Left hindlimb (tissue), 1 donor: Measurements from ENCODE around the gene ENPP6.
A peak's percentile ranks its signal among the peaks of the same experiment; 100 is the strongest.

ENCODE experiments used
- DNase-seq: peaks from one replicate; pipeline ENCODE4 v3.0.0-alpha.2; 2018

The ENPP6 gene

DNA sequence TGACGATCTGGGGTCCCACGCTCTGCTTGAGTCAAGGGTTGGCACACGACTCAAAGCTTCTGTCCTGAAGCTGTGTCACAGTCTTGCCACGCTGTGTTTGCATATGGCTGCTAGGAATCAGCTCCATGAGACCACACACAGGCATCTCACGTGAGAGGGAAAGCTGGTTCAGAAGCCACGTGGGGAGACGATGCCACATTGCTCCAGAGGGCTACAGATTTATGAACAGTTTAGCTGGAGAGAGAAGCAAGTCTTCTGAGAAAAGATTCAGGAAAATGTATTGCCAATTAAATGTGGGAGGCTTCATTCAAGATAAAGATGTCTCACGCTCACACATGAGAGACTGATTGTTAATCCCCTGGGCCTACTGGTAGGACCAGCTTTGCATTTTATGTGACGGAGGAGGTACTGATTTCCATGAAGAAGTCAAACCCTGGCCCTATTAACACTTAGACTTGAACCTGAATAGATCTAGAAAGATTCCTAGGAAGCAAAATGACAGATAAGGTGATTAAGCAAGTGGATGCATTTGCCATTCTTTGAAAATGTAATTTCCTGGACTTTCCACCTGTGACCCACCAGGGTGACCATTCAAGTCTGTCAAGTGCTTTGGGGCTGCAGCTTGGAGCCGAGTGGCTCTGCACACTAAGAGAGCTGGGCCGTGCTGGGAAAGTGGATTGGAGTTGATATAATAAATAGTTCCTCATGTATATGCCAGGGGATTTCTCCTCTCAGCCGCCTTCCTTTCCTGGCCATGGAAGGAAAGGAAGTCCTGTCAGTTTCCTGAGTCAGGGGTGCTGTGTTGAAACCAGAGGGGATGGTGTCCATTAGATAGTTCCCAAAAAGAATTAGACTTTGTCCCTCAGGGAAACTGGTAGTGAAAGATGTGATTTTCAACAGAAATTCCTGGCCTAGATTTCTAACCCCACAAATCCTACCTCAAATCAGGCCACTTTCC, 29.0 kb downstream of the ENPP6 start:
- no peak for DNase-seq

DNA sequence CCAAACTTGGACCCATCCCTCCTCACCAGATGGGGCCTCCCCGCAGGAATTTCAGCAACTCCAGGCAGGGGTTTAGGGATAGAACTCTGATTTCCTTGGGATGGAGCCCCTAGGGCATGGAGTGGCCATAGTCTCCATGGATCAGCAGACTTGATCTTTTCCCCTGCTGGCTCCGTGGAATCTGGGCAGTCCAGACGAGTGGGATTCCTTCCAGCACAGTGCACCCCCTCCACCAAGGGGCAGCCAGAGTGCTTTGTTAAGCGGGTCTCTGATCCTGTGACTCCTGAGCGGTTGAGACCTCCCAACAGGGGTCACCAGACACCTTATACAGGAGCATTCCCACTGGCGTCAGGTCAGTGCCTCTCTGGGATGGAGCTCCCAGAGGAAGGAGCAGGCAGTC, 40.4 kb downstream of the ENPP6 start:
- no peak for DNase-seq

DNA sequence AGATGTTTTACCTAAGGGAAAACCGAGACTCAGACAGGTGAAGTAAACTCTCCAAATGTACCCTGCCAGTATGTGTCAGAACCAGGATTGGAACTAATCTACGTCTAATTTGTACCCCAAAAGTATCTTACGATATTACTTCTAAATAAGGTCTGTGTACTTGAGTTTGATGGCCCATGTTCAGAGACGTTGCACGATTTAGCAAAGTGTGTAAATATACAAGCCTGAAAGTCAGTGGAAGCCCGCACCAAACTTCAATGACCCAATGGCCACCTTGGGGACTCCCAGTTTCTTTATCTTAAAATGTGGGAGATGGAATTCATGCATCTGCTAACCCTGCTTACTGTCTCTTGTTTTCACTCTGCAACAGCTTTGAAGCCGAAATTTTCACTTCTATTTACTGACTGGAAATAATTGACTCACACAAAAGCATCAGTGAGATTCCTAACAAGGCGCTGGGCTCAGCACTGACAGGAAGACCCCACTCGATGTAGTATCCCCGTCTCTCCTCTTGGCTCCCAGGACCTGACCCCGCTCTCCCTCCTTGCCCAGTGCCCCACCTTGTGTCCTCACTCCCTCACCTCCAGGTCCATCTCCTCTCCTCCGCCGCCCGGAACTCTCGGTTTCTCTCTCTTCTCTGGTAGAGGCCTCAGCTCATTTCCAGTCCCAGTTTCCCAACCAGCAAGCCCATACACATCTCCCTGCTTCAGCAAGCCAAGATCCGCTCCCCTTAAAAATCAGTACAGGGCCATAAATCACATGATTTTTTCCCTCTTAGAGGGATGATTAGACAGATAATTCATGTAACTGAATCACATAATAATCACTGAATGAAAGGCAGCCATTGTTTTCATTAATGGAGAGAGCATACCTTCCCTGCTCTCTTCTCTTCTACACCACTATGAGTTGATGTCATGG, 42.8 kb downstream of the ENPP6 start:
- DNase-seq, result no peak

DNA sequence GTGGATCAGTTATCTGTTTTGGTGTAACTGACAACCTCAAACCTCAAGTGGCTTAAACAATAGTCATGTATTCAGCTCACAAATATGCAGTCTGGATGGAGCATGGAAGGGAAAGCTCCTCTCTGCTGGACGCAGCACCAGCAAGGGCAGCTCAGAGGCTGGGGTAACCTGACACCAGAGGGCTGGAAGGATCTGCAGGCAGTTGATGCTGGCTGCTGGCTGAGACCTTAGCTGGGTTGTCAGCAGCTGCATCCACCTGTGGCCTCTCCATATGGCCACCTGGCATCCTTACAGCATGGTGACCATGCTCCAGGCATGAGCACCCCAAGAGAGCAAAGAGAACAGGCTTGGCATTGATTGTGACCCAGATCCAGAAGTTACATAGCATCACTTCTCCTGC, 46.7 kb downstream of the ENPP6 start:
- peak; percentile 58 for DNase-seq

DNA sequence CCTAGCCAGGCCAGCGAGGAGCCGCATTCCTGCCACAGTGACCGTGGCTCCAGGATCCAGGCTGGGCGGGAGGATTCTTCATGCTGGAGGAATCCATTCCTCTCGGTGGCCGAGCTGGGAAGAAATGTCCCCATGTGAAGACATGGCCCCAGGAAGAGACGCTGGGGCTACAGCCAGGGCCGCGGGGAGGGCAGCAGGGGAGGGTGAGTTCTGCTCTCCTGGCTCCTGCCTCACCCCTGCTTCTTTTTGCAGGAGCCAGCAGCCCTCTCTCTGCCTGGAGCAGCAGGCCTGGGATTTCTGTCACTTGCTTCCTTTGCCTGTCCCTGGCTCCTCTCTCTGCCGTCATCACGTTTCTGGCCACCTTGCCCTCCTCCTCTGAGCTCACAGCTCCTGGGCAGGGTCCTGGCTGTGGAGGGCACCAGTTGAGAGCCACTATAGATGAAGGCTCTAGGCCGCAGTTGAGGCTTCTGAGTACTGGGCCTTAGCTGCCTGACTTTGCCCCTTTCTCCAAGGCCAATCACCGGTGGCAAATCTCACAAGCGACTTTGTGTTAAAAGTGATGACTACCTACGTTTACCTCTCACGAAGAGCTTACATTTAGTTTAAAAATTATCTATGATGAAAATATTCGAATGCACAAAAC, 48.3 kb downstream of the ENPP6 start:
- no peak for DNase-seq

DNA sequence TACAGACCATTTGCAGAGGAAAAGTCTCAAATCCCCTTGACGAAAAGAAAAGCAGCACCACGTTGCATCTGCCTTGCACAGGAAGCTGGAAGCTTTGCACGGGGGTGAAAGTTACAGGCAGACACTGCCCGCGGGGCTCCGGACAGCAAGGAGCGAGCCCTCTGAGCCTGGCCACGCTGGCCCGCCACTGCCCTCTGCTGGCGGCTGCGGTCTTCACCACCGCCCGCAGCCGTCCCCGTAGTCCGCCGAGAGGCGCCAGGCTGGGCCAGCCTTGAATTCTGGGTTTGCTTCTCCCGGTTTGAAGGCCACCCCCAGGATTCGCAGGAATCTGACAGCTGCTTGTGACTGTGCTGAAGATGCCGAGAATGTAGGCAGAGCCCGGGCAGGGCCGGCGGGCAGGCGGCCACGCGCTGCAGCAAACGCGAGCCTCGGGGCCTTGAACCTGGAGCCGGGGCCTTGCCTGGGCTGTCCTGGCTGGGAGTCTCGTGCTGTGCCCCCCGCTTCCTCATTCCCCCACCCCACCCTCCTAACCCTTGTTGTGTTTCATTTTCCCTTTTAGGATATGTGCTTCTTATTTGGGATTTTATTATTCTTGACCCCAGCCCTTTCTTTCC, 49.2 kb downstream of the ENPP6 start:
- DNase-seq, result peak; percentile 80

DNA sequence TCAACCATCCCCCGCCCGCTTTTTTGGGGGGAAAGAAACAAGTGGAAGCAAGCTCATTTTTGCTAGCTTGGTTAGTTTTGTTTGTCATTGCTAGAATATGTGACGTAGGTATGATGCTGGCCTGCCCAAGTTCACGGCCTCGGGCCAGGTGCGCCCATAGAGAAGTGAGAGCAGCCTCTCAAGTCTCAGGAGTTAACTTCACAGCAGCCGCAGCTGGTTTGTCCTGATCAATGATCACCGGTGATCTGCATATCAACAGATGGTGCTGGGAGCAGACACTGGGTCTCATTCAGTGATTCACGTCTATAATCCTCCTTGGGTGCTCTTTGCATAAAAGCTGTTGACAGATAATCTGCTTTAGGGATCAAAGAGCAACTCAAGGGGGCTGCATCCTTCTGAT, 50.1 kb downstream of the ENPP6 start:
- DNase-seq, result no peak

DNA sequence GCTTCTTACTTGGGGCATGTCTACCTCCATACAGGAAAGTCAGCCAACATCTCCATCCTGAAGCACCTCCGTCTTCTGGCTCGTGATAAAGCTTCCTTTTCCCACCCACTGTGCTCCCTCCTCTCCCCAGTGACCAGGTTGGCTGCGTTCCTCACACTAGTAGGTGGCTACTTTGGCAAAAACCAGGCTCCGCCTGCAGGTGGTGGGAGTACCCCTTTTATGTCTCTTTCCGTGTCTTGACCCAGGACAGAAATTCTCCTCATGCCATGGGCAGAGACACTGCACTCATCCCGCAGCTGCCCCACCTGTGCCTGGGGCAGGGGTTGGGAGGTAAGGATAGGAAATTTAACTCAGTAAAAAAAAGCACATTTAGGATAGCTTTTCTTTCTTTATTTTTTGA, 50.9 kb downstream of the ENPP6 start:
- DNase-seq, result no peak

DNA sequence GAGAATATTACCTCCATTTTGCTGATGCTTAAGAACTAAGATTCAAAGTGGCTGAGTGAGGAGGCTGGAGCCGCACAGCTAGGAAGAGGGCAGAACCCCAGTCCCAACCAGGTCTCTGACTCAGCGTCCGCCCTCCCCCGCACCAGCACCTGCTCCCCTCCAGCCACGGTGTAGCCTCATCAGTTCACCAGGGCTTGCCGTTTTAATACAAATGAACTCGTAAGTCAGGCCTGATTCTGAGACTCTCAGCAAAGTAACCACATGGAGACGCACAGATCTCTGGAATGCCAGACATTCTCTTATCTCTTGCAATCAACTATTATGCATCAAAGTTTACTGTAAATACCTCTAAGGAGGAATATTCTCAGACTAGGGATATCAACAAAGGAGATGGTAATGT, 52.4 kb downstream of the ENPP6 start:
- no peak for DNase-seq

DNA sequence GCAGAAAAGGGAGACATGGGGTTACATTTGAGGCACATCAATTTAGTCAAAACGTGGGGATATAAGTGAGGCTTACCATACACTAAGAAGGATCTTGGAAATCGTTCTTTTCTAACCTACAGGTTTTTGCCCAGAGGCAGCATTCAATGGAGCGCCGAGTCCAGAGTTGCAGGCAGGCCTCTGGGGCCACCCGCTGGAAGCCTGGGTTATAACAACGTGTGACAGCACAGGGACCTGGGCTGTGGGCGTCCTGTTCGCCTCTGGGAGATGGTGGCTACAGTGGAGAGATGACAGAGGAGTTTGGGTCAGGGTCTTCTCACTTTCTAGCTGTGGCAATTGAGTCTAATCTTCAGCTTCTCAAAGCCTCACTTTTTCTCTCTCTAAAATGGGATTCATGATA, 53.9 kb downstream of the ENPP6 start:
- peak; percentile 71 for DNase-seq

DNA sequence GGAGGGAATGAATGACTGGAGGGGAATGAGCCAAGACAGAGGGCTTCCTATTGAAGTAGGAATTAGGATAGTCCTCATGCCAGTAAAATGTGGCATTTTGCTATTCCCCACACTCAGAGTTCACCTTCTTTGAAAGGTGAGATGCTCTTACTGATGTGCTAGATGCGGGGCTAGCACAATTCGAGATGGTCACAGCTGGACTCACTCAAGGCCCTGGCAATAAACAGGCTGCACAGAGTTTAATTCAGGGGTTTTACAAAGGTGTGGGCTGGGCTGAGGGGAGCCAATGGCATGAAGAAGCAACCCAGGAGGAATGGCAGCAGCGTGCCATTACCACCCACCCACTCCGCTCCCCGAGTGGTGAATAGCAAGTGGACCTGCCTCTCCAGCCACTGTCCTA, 55.1 kb downstream of the ENPP6 start:
- DNase-seq, result no peak

DNA sequence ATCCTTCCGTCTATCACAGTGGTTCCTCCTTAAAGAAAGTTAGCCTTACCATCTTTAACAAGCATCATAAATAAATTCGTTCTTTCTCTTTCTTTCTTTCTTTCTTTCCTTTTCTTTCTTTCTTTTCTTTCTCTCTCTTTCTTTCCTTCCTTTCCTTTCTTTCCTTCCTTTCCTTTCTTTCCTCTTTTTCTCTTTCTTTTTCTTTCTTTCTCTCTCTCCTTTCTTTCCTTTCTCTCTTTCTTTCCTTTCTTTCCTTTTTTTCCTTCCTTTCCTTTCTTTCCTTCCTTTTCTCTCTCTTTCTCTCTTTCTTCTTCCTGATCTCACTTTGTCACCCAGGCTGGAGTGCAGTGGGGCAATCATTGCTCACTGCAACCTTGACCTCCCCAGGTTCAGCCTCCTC, 60.4 kb downstream of the ENPP6 start:
- no peak for DNase-seq

DNA sequence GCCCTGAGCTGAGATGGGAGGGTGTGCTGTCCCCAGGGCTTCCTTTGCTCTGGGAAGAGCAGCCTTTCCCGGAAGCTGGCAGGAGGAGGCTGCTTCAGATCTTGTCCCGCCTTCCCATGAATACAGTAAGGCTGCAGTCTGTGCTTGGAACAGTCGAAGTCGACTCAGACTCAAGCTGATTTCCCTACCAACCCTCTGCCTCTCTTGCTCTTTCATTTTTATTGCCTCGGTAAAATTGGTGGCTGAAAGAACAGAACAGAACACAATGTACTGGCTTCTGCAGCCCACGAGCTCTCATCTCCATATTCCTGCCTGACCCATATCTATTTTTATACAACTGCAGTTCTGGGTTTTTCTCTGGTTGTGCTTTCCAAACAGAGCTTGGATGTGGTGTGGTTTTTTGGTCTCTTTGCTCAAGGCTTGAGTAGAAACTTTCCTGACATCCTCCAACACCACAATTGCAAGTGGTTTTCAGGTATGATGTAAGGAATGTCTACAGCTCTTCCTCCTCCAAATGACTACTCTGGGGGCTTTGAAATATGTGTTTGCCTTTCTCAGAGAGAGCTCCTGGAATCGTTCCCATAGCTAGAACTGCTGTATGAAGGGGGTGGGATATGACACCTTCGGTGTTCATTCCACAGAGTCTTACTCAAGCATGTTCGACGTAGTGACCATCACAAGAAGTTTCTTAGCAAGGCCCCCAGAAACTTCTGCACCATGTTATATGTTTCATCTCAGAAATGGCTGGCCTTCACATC, 61.3 kb downstream of the ENPP6 start:
- no peak for DNase-seq

DNA sequence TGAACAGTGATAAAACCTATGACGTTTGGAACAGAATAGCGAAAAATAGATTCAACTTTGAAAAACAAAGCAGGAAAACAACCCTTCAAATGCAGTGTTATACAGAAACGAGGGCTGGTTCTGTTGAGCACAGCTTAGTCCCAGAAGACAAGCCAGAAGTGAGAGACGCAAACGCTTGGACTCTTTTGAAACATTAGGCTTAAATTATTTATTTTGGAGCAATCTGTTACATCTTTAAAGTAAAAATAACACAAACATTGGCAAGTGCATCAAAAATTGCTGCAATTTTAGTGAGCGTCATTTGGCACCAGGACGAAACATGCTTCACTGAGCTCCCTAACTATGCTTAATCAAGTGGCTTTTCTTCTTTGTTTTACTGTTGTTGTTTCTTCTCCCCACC, 63.5 kb downstream of the ENPP6 start:
- DNase-seq, result no peak

DNA sequence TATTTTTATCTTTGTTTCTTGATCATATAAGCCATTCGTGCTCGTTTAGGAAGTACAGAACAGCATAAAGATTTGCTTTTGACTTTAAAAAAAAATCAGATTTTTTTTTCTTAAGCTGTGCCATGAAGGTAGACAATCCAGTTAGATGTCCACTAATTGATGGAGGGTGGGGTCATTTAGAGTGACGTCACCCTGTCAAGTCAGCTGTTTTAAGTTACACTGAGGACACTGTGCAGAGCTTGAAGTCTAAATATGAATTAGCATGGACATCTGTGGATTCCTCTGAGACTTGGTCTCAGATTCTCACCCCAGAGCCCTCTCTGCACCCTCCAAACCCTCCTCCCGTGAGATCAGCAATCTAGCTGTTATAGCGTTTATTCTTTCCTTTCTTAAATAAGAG, 63.9 kb downstream of the ENPP6 start:
- no peak for DNase-seq

DNA sequence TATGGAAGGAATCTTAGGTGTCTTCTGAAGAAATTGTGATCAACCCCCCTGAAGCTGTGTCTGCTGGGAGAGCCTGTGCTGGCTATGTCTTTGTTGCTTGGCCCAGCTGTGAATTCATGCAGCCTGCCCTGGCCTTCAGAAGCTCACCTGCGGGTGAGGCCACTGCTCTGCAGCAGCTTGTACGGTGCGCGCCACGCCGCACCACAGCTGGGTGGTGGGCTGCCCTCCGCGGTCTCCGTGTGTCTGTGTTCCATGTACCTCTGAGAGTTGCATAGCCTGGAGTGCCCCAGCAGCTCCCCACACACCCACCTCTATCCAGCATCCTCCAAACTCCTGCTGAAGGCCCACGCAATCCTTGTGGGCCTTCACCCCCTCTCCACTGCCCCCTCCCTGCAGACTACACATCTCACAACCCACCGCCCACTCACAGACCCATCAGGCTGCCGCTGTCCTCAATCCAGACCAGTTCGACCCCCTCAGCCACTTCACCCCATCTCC, 65.6 kb downstream of the ENPP6 start:
- DNase-seq, result no peak

DNA sequence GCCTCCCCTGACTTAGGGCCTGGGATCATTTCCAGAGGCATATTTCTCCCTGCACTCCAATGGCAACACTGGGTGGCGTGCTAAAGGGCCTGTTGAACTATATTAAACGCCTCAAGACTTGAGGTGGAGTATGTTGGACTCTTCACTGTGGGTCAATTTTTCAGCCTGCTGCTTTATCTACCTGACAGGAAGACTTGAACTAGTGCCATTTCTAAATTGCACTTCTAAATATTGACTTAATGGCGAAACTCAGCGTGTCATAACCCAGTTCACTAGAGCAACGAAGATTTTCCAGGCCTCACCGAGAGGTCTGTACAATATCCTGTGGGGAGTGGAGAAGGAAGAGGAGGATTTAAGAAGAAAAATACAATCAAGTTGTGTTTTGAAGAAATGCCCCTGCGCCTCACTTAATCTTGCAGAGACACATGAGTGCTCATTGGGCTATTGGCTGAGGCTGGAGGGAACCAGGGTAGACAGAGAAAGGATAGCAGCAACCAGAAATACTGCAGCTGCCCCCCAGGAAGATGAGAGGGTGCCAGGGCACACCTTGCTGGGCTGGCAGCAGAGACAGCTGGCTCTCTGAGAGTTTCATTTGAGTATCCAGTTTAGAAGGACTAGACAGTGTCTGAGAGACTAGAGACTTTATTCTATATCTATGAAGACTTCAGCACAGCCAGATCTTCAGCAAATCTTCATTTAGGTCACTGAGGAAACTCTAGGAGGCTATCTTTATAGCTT, 67.4 kb downstream of the ENPP6 start:
- no peak for DNase-seq

DNA sequence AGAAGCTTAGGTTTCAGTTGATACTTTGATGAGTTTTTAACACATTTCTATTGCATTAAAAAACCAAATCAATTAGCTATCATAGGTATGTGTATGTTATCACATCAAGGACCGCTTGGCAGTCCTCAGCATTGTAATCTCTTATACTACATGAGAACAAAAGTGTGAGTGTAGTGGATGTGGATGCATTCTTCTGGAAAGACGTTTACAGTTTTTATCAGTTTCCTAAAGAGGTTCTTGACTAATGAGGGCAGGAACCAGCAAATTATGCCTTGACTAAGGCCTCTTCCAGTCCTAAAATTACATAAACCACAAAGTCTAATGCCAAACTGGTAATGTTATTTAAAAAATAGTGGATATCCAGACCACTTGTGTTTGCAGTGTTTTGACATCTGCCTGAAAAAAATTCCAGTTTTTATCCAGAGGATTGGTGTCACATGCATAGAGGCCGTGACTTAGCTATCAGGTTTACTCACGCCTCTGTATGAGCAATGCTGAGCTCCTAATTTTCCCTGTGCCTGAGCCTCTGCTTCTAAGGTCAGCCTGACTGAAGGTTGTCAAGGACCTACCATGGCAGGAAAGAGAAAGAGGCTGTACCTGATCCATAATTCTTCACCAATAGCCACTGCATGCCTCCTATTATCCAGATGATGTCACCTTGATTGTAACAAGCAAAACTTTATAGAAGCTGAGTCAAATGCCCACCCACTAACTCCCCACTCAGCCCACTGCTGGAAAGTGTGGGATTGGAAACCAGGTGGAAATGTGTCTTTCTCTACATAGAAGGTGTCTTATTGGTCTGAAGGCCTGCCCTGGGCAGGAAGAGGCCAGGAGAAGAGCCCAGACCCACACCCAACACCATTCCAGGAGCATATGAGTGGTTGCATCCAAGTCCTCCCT, 68.7 kb downstream of the ENPP6 start:
- no peak for DNase-seq

DNA sequence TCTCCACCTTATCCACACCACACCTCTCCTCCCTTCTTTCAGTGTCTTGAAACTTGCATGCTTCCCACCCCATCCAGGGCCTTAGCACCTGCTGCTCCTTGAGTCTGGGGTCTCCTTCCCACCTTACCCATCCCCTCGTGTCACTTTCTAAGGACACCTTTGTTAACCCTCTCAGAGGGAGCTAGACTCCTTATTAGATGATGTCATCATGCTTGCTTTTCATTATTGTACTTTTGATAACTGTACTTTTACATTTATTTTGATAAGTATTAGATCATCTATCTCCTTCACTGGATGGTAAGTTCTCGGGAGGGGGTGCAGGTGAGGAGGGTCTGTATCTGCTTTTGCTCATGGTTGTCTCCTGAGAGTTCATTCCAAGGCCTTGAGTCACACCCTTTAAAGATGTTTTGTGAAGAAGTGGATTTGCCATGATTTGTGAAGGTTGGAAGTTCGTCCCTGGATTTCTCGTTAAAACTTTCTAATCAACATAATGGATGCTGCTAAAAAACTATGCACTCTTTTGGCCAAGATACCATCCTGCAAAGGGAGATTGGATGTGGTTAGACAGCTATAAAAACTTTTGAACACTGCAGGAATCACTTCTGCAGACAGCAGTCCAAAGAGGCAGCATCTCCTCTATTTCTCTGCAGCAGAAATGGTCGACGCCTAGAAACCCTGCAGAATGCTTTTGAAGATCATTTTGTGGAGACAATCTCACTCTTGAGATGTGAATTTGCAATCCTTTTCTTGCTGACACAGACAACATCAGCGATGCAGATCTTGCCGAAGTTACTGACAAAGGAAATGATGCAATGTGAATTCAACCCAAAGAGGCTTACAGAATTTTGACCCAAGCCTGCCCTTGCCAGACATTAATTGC, 69.6 kb downstream of the ENPP6 start:
- no peak for DNase-seq
